MCF 10A (cell line): Measurements from ENCODE around the gene TEC. TPM values are rescaled to one million over a fixed set of nuclear protein-coding genes. Genes with fewer than 3 reads are reported as not detected.

Experiments used
- BruUV-seq: library from RNA; stranded (reverse); fragments of 400-500 nt; replicated peaks from 2 replicates; lab custom pipeline; 2021; lab: Mats Ljungman, UMichigan
- CTCF ChIA-PET: fragments of 300-600 bp; sonication (Branson Sonifier 250); formaldehyde crosslinking; extraction: SDS; loops from one replicate; lab custom pipeline; 2021; ENCODE audit warnings: antibody characterized with exemption, inconsistent platforms; lab: Yijun Ruan, JAX
- POLR2A ChIA-PET: fragments of 300-600, 350-650 bp; sonication (Branson Sonifier 250); formaldehyde crosslinking; extraction: SDS; loops from one replicate; lab custom pipeline; 2020; ENCODE audit warnings: antibody characterized with exemption, inconsistent platforms; lab: Yijun Ruan, JAX
- DNase-seq: peaks from one replicate; pipeline ENCODE4 v3.0.0-alpha.2; 2018; ENCODE audit not compliant: unreplicated experiment
- H3K27ac Mint-ChIP-seq: one replicate; pipeline ENCODE4 v1.8.0; 2022; ENCODE audit warnings: mild to moderate bottlenecking, low read depth, mixed read lengths; ENCODE audit not compliant: unreplicated experiment
- H3K27me3 Mint-ChIP-seq: one replicate; pipeline ENCODE4 v1.8.0; 2022; ENCODE audit warnings: mixed read lengths; ENCODE audit not compliant: insufficient read depth, unreplicated experiment
- H3K36me3 Mint-ChIP-seq: one replicate; pipeline ENCODE4 v1.8.0; 2022; ENCODE audit warnings: mild to moderate bottlenecking, moderate library complexity, mixed read lengths; ENCODE audit not compliant: insufficient read depth, unreplicated experiment
- H3K4me1 Mint-ChIP-seq: one replicate; pipeline ENCODE4 v1.8.0; 2022; ENCODE audit warnings: mixed read lengths; ENCODE audit not compliant: insufficient read depth, unreplicated experiment
- H3K4me3 Mint-ChIP-seq: one replicate; pipeline ENCODE4 v1.8.0; 2022; ENCODE audit warnings: mild to moderate bottlenecking, moderate library complexity, mixed read lengths; ENCODE audit not compliant: unreplicated experiment
- H3K9me3 Mint-ChIP-seq: one replicate; pipeline ENCODE4 v1.8.0; 2022; ENCODE audit warnings: mixed read lengths; ENCODE audit not compliant: unreplicated experiment
- intact Hi-C: fragments of 100-400 bp; cut with micrococcal nuclease; formaldehyde crosslinking; loops from 2 replicates; pipeline ENCODE4 v1.14.1; 2022
- total RNA-seq: library from RNA; stranded (reverse); gene quantifications from 2 replicates; pipeline ENCODE4 v1.2.3, GENCODE V29; 2022
- TF ChIP-seq, protein P1 (sequence below): fragments of 200-600 bp; IDR thresholded peaks from one replicate; pipeline ENCODE4 v1.8.0; 2022; ENCODE audit warnings: antibody characterized with exemption, mild to moderate bottlenecking; ENCODE audit not compliant: unreplicated experiment

TEC gene
- total RNA-seq, 1 experiment from 2014 or later, result 1.1 TPM

DNA sequence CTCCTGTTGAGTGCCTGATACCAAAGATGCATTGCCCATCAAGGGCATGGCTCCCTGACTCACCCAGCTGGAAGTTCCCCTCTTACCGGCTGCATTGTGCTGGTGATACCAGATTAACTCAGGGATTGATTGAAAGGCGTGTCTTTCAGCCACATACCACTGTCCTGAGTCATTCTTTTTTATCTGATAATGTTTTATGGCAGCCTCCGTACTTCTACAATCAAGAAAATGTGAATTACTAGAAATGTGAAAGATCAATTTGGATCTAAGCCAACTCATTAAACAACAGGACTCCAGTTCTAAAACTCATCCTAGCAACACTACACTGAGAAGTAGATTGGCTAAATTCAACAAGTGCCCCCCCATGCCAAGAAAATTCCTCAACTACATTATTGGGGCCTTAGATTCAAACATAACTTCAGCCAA is 175.6 kb downstream of the TEC start:
- H3K4me3 Mint-ChIP-seq, result no peak overlapping the region
- BruUV-seq, result no TSS peak
- ChIA-PET POLR2A (no interaction called here), CTCF (interaction anchor here (1.3 to 6.2 kb wide), 2 partner anchors 15 to 90 kb away, joined by 3 to 43 read pairs; no protein-coding TSS in a partner anchor)
- no peak overlapping the region for H3K27ac Mint-ChIP-seq
- H3K4me1 Mint-ChIP-seq, result peaks cover 8% of the 10 kb centered on the region
- no peaks in the 10 kb centered on the region for H3K36me3 Mint-ChIP-seq
- no peaks in the 10 kb centered on the region for H3K27me3 Mint-ChIP-seq
- TF ChIP-seq, protein P1, sequence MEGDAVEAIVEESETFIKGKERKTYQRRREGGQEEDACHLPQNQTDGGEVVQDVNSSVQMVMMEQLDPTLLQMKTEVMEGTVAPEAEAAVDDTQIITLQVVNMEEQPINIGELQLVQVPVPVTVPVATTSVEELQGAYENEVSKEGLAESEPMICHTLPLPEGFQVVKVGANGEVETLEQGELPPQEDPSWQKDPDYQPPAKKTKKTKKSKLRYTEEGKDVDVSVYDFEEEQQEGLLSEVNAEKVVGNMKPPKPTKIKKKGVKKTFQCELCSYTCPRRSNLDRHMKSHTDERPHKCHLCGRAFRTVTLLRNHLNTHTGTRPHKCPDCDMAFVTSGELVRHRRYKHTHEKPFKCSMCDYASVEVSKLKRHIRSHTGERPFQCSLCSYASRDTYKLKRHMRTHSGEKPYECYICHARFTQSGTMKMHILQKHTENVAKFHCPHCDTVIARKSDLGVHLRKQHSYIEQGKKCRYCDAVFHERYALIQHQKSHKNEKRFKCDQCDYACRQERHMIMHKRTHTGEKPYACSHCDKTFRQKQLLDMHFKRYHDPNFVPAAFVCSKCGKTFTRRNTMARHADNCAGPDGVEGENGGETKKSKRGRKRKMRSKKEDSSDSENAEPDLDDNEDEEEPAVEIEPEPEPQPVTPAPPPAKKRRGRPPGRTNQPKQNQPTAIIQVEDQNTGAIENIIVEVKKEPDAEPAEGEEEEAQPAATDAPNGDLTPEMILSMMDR, result no peak
- peak; percentile 45 for DNase-seq
- no peaks in the 10 kb centered on the region for H3K9me3 Mint-ChIP-seq
- intact Hi-C loops, result no loop called here

DNA sequence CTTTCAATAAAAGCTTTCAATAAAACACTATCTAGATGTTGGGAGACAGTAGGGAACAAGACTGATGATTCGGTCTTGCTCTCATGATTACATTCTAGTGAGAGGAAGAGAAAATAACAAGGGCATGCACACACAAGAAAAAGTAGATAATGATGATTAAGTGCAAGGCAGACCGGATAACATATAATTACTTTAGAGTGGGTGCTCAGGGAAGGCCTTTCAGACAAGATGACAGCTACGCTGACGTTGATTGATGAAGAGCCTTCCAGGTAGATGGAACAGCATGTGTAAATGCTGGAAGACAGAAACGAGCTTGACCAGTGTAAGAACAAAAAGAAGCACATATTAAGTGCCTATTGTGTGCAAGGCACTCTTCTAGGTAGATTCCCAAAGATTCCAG is 179.0 kb downstream of the TEC start:
- Mint-ChIP-seq H3K4me1 (peaks cover 8% of the 10 kb centered on the region), H3K9me3 (no peaks in the 10 kb centered on the region), H3K36me3 (no peaks in the 10 kb centered on the region), H3K27ac (no peak overlapping the region), H3K4me3 (no peak overlapping the region), H3K27me3 (no peaks in the 10 kb centered on the region)
- intact Hi-C loops, result no loop called here
- CTCF ChIA-PET, result interaction anchor here (0.6 to 1.6 kb wide), 9 partner anchors 11 to 705 kb away, joined by 3 to 6 read pairs (median 5); no protein-coding TSS in a partner anchor
- TF ChIP-seq, protein P1, result no peak
- BruUV-seq, result no TSS peak
- POLR2A ChIA-PET, result no interaction called here
- no peak for DNase-seq

DNA sequence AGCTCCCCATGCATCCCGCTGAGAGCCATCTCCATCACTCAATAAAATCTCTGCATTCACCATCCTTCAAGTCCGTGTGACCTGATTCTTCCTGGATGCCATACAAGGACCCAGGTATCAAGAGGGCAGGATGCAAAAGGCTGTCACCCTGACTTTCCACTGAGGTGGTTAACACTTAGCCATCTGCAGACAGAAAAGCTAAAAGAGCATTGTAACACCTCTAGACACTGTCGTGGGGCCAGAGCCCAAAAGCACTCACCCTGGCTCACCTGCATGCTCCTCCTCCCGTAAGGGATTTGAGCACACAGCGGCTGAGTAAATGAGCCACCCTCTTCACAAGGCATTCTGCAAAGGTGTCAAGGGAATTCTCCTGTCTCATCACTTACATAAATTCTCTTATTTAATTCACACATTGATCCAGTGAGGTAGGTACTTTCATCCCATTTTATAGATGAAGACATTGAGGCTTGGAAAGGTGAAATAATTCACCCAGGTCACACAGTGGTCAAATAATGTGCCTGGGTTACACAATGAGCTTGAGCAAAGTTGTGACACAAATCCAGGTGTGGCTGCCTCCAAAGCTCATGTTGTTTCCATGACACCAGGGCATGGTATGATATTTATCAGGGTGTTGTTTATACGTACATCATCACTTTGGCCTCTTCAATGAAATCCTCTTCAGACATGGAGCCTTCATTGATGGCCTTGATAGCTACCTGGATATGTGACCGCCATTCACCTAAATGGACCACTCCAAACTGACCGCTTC is 183.6 kb downstream of the TEC start:
- ChIA-PET POLR2A (interaction anchor here (0.8 kb wide), 1 partner anchor 44 kb away, joined by 3 read pairs; no protein-coding TSS in a partner anchor), CTCF (interaction anchor here (0.6 to 4.6 kb wide), 19 partner anchors 10 to 381 kb away, joined by 3 to 42 read pairs (median 4); no protein-coding TSS in a partner anchor)
- Mint-ChIP-seq H3K4me3 (no peak overlapping the region), H3K4me1 (peaks cover 6% of the 10 kb centered on the region), H3K9me3 (no peaks in the 10 kb centered on the region), H3K27ac (no peak overlapping the region), H3K27me3 (no peaks in the 10 kb centered on the region), H3K36me3 (no peaks in the 10 kb centered on the region)
- TF ChIP-seq, protein P1, result no peak
- BruUV-seq, result no TSS peak
- intact Hi-C loops, result loop anchor here (2.0 to 5.0 kb wide), 5 partner anchors 51 to 419 kb away; partner anchors contain the start of gene CORIN
- DNase-seq, result peak; percentile 17

Other genes starting within 250 kb of the TEC start
- not detected in 2 replicates for gene TXK, start 135.6 kb downstream of the TEC start, total RNA-seq
- gene SLAIN2, start 71.7 kb upstream of the TEC start, total RNA-seq, result 74.0 and 81.6 TPM in 2 replicates
- not detected in 2 replicates for gene SLC10A4, start 213.5 kb upstream of the TEC start, total RNA-seq
- gene ZAR1, start 220.4 kb upstream of the TEC start, total RNA-seq, result not detected in 2 replicates